Measurements from ENCODE around the gene ANAPC5.

DNA sequence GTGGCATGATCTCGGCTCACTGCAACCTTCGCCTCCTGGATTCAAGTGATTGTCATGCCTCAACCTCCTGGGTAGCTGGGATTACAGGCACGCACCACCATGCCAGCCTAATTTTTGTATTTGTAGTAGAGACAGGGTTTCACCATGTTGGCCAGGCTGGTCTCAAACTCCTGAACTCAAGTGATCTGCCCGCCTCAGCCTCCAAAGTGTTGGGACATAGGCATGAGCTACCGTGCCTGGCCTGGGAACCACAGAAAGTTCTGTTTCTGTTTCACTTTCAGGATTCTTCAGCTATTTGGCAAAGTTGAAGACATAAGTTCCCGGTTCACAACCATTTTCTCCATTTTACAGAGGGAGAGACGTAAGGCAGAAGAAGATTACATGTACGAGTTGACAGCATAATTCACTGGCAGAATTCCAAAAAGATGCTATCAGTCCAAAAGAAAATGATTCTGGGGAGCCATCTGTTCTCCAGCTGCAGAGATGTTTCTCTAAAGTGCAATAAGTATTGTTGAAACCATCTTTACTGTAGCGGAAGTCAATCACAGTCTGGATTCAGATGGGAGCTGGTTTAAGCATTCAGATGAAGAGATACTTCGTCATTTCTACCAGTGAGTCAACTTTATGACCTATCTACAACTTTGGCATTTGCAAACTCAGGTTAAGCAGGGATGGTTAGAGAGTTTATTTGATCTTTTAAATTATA, 39.6 kb upstream of the ANAPC5 start:
- no peak for TF ChIP-seq EZH2 (IDR thresholded peaks at IDR 0.05; ENCODE audit: low read length, missing control alignments)
- TF ChIP-seq, protein P1, sequence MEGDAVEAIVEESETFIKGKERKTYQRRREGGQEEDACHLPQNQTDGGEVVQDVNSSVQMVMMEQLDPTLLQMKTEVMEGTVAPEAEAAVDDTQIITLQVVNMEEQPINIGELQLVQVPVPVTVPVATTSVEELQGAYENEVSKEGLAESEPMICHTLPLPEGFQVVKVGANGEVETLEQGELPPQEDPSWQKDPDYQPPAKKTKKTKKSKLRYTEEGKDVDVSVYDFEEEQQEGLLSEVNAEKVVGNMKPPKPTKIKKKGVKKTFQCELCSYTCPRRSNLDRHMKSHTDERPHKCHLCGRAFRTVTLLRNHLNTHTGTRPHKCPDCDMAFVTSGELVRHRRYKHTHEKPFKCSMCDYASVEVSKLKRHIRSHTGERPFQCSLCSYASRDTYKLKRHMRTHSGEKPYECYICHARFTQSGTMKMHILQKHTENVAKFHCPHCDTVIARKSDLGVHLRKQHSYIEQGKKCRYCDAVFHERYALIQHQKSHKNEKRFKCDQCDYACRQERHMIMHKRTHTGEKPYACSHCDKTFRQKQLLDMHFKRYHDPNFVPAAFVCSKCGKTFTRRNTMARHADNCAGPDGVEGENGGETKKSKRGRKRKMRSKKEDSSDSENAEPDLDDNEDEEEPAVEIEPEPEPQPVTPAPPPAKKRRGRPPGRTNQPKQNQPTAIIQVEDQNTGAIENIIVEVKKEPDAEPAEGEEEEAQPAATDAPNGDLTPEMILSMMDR (conservative IDR thresholded peaks at IDR 0.05 in 1 of 2, IDR thresholded peaks at IDR 0.05 in 1 of 2; ENCODE audit: low read depth in 1 of 2, low read length in 2 of 2) = no peak
